ENCODE results near the gene BCL11B.

BCL11B gene

GRCh38 chr14:99137913-99138571 is 134.0 kb downstream of the BCL11B start:
- ChIA-PET CTCF (interaction anchor here (0.9 kb wide), 1 partner anchor 10 kb away, joined by 3 read pairs; no protein-coding TSS in a partner anchor), POLR2A (no interaction called here)
- DNase-seq (ENCODE audit: extremely low spot score) = no peak
- TF ChIP-seq CTCF (IDR thresholded peaks at IDR 0.05; ENCODE audit: control extremely low read depth, extremely low read depth, low read depth, missing control alignments) = no peak

DNA sequence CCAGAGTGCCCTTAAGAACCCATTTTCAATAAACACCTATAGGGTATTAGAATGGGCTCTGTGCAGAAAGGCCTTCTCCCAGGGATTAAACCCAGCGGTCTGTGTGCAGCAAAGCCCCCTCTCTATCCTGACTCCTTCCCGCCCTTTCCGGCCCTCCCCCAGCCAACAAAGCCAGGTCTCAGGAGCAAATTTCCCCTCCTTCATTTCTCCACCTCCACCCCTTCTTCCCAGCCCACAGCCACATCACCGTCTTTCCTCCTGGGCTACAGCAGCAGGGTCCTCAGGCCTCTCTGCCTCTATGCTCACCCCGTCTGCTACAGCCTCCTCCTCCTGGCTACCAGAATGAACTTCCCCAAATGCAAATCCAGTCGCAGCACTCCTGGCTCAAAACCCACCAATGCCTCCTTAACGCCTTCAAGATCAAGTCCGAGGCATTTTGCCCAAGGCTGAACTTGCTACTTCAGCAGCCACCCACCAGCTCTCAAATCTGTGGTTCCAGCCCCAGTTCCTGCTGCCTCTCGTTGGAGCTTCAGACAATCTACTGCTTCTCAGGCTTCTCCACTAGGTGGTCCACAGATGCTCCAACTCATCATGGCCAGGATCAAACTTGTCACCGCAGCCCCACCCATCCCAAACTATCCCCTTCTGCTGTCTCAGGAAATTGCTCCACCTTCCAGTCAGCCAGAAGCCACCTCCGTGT is 134.8 kb downstream of the BCL11B start:
- TF ChIP-seq CTCF (IDR thresholded peaks at IDR 0.05; ENCODE audit: control extremely low read depth, extremely low read depth, low read depth, missing control alignments) = no peak
- POLR2A ChIA-PET = no interaction called here
- CTCF ChIA-PET = no interaction called here
- no peak for DNase-seq (ENCODE audit: extremely low spot score)

DNA sequence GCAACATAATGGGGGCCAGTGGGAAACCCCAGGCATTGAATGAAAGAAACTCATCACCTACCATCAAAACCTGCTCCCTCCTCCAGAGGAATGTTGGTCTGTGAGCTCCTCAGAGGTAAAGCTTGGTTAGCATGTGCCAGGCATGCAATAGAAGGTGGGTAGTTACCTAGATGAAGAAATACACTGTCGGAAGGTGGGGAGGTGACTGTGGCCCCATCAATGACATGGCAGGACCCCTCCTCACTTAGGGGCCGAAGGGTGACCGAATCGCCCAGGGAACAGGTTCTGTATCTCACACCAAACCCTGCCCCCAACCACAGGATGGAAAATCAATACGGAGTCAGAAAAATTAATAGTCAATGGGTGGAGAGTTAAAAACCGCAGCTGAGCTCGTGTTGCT is 135.6 kb downstream of the BCL11B start:
- DNase-seq (ENCODE audit: extremely low spot score) = no peak
- TF ChIP-seq CTCF (IDR thresholded peaks at IDR 0.05; ENCODE audit: control extremely low read depth, extremely low read depth, low read depth, missing control alignments) = no peak
- ChIA-PET CTCF (no interaction called here), POLR2A (no interaction called here)

DNA sequence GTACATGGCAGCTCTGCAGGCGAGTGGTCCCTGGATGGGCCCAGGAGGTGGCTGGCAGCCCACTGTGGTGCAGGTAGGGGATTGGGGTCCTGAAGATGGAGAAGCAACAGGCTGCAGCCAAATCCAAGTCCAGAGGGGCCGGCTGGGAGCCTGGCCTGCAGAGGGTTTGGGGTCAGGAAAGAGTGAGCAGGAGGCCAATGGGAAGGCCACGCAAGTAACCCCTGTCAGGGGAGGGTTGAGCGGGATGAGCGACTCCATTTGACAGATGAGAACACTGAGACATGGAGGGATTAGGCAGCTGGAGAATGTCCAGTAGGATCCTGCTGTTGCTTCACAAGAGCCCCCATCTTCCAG is 136.0 kb downstream of the BCL11B start:
- POLR2A ChIA-PET = no interaction called here
- DNase-seq (ENCODE audit: extremely low spot score) = no peak
- TF ChIP-seq CTCF (IDR thresholded peaks at IDR 0.05; ENCODE audit: control extremely low read depth, extremely low read depth, low read depth, missing control alignments) = no peak
- CTCF ChIA-PET = no interaction called here

GRCh38 chr14:99134516-99135046 is 137.4 kb downstream of the BCL11B start:
- no peak for TF ChIP-seq CTCF (IDR thresholded peaks at IDR 0.05; ENCODE audit: control extremely low read depth, extremely low read depth, low read depth, missing control alignments)
- ChIA-PET POLR2A (interaction anchor here (0.6 kb wide), 1 partner anchor 26 kb away, joined by 3 read pairs; no protein-coding TSS in a partner anchor), CTCF (no interaction called here)
- no peak for DNase-seq (ENCODE audit: extremely low spot score)

DNA sequence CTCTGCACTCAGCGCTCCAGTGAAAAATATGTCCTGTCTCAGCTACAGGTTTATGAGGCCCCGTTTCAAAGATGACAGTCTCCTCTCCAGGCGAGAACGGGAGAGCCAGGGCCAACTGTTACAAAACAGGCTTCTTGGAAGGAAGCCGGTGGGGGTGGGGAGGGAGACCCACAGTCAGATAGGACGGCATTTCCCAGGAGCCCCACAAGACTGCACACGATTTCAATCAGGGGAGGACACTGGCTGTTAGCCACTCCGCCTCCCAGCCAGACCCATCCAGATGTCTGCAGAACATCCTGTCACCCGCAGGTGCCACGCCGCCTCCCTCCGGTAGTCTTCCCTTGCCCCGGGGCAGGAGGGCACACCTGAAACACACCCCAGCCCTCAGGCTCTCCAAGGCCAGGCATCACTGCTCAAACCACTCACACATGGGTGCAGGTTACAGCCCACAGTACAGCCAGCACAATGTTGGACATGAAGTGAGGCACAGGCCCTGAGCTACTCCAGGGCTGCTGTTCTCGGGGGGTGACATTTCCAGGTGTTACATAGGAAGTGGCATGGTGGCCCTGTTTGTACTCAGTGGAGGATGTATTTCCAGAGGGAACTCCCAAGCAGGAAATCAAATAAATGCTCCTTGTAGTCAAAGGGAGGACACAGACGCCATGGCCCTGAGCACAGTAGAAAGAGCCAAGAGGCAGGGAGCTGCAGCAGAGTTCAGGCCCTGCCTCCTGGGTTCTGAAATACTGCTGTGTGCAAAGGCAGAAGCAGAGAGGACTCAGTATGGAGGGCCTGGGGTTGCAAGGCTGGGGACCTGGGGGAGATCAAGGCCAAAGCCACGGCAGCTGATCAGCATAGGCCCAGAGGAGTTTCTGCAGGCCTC is 138.1 kb downstream of the BCL11B start:
- TF ChIP-seq CTCF (IDR thresholded peaks at IDR 0.05; ENCODE audit: control extremely low read depth, extremely low read depth, low read depth, missing control alignments) = no peak
- POLR2A ChIA-PET = interaction anchor here (0.6 kb wide), 1 partner anchor 27 kb away, joined by 3 read pairs; no protein-coding TSS in a partner anchor
- CTCF ChIA-PET = no interaction called here
- DNase-seq (ENCODE audit: extremely low spot score) = no peak

Measured in GM10248 (cell line).